ENCODE measurements around the gene HEXIM1.

Gene HEXIM1

DNA sequence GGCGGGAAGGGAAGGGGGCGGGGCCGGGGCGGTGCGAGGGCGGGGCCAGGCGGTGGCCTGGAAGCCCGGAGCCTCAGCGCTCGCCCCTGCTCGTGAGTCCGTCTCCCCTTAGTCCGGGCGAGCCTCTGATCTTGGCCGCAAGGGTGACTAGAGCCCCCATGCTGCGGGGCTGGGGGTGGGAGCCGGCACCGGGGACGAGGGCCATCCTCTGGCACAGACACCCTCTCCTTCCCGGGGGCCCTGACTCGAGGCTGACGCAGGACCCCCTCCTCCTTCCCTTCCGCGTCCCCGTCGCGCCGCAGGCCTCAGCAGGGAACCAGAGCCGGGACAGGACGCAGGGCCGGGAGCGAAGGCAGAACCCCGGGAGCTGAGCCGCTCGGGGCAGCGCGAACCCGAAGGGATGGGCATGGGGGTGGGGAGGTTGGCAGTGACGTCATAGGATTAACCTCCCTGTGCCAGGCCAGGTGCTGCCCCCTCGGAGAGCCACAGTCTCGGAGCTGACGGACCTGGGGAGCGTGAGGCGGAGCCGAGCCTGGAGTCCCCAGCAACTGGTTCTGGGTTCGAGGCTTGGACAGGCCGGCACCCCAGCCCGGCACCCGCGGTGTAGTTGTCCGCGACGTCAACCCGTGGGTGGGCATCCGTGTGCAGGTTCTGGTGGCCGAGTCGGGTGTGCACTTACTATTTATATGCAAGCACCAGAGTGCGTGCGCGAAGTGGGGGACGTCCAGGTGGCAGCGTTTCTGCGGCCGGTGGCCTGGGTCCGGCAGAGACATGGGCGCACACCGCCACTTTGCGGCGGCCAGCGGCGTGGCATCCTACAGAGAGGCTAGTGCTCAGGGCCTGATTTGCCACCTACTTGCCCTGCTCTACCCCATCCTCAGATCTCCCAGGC is 15.5 kb upstream of the HEXIM1 start:
- Histone ChIP-seq H3K36me3 (ENCODE audit: insufficient read depth, low read length) (no peaks in the 10 kb centered on the region), H3K9me3 (replicated peaks; ENCODE audit: low read length) (no peaks in the 10 kb centered on the region), H3K9ac (ENCODE audit: low read depth, low read length) (peak overlapping the region; percentile 91), H3K27me3 (ENCODE audit: control insufficient read depth, insufficient read depth, low read length) (no peaks in the 10 kb centered on the region), H3K4me1 (ENCODE audit: control insufficient read depth, insufficient read depth, low read length) (peaks cover 38% of the 10 kb centered on the region), H3K4me3 (ENCODE audit: low read length) (peak overlapping the region; percentile 96), H3K4me2 (ENCODE audit: low read length) (peak overlapping the region; percentile 100)

DNA sequence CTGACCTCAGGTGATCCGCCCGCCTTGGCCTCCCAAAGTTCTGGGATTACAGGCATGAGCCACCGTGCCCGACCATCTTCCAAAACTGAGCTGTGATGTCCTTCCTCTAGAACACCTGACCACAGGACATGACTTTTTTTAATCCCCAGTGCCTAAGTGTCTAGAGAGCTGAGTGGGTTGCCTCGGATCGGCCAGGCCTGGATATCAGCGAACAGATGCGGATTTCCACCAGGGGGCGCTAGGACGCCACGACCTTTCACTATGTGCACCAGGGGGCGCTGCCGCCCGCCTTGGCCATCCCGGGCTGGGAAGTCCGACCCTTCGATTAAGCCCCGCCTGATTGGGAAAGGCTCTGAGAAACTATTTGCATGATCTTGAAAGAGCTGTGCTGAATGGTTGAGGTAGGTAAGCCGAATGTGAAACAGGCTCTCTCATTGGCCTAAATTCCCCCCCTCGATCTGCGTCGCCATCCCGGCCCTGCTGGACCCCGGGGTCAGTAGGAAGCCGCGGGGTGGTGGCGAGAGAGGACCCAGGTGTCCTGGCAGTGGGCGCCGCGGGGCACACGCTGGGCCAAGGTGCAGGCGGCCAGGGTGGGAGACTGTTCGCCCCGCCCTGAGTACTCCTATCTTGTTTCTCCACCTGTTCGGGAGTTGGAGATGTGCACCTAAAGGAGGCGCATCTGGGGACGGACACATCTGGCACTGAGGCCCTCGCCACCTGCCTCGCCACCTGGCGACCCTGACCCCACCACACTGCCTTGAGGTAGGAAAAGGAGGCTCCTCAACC is 12.9 kb upstream of the HEXIM1 start, which contains the start of gene ACBD4:
ACBD4 (plus strand) TSS at position 496 of the 786 bp plus-strand sequence. CDS start 458 bp downstream, outside the sequence.
- no peaks in the 10 kb centered on the region for H3K36me3 ChIP-seq (ENCODE audit: insufficient read depth, low read length)
- no peaks in the 10 kb centered on the region for H3K9me3 ChIP-seq (replicated peaks; ENCODE audit: low read length)
- no peaks in the 10 kb centered on the region for H3K27me3 ChIP-seq (ENCODE audit: control insufficient read depth, insufficient read depth, low read length)
- H3K9ac ChIP-seq (ENCODE audit: low read depth, low read length): peak within 1 kb of the TSS; percentile 72
- H3K4me1 ChIP-seq (ENCODE audit: control insufficient read depth, insufficient read depth, low read length): peaks cover 21% of the 10 kb centered on the region
- peak within 1 kb of the TSS; percentile 95 for H3K4me2 ChIP-seq (ENCODE audit: low read length)
- H3K4me3 ChIP-seq (ENCODE audit: low read length): peak within 1 kb of the TSS; percentile 80

DNA sequence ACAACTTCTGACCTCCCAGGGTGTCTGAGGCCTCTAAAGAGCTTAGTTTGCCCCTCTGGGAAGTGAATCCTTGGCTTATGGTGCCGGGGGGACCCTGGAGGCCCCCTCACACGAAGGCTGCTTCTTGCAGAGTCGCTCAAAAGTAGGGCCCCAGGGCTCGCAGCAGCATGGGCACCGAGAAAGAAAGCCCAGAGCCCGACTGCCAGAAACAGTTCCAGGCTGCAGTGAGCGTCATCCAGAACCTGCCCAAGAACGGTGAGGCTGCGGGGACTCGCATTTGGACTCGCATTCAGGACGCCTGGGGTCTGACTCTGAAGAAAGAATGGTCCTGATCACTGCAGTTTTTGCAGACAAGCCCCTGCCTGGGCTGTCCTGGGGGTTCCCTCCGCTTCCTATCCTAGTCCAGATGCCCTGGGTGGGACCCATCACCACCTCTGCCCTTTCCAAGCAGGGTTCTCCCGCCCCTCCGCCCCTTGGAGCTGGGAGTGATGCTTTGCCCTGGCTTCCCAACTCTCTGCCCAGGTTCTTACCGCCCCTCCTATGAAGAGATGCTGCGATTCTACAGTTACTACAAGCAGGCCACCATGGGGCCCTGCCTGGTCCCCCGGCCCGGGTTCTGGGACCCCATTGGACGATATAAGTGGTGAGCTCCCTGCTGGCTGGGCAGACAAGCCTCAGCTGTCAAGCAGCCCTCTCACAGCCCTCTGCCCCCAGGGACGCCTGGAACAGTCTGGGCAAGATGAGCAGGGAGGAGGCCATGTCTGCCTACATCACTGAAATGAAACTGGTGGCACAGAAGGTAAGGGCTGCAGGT is 12.1 kb upstream of the HEXIM1 start:
- Histone ChIP-seq H3K9me3 (replicated peaks; ENCODE audit: low read length) (no peaks in the 10 kb centered on the region), H3K9ac (ENCODE audit: low read depth, low read length) (peak overlapping the region; percentile 72), H3K4me2 (ENCODE audit: low read length) (peak overlapping the region; percentile 95), H3K27me3 (ENCODE audit: control insufficient read depth, insufficient read depth, low read length) (no peaks in the 10 kb centered on the region), H3K36me3 (ENCODE audit: insufficient read depth, low read length) (no peaks in the 10 kb centered on the region), H3K4me1 (ENCODE audit: control insufficient read depth, insufficient read depth, low read length) (peaks cover 17% of the 10 kb centered on the region), H3K4me3 (ENCODE audit: low read length) (peak overlapping the region; percentile 80)

DNA sequence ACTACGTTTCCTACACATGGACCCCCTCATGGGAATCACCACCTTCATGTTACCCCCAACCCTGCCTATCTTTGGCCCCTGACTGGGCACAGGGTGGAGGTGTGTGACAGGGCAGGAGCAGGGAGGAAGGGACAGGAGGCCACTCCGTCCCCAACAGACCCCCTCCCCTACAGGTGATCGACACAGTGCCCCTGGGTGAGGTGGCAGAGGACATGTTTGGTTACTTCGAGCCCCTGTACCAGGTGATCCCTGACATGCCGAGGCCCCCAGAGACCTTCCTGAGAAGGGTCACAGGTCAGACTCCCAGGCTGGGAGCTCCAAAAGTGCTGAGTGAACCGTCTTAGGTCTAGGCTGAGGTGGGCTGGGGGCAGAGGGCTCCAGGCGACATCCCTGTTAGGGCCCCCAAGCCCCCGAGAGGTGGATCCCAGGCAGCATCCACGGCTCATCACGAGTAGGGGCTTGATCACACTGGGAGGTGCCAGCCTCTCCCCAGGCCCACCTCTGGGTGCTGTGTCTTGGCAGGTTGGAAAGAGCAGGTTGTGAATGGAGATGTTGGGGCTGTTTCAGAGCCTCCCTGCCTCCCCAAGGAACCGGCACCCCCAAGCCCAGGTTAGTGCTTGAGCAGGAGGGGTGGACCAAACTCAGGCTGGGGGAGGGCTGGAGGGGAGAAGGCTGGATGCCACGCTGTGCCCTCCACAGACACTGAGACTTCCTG is 11.3 kb upstream of the HEXIM1 start:
- Histone ChIP-seq H3K27me3 (ENCODE audit: control insufficient read depth, insufficient read depth, low read length) (no peaks in the 10 kb centered on the region), H3K36me3 (ENCODE audit: insufficient read depth, low read length) (no peaks in the 10 kb centered on the region), H3K4me3 (ENCODE audit: low read length) (no peak overlapping the region), H3K9ac (ENCODE audit: low read depth, low read length) (no peak overlapping the region), H3K9me3 (replicated peaks; ENCODE audit: low read length) (no peaks in the 10 kb centered on the region), H3K4me2 (ENCODE audit: low read length) (no peak overlapping the region), H3K4me1 (ENCODE audit: control insufficient read depth, insufficient read depth, low read length) (peaks cover 10% of the 10 kb centered on the region)

DNA sequence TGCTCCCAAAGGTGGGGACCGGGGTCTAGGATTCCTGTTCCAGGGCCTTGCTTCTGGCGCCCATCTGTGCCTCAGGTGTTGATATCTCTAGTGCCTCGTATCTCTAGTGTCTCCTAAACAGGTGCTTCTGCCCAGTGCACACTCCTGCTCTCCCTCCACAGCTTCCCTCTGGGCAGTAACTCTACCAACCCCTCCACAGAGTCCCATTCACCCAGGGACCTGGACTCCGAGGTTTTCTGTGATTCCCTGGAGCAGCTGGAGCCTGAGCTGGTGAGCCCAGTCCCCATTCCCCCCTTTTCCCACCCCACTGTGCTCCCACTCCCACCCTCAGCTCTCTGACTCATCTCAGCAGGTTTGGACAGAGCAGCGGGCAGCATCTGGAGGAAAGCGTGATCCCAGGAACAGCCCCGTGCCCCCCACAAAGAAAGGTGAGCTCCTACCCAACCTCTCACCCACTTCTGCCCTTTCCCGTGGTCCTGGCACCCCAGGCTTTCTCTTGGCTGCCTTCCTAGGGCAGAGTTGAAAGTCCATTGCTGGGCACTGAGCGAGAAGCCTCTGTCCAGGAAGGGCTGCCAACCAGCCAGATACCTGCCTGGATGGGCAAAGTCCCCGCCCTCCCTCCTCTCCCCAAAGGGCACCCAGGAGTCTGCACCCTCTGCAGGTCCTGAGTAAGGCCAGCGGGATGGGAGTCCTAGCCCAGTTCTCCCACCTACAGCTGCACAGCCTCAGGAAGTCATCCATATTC is 10.5 kb upstream of the HEXIM1 start:
- H3K9ac ChIP-seq (ENCODE audit: low read depth, low read length): no peak overlapping the region
- no peak overlapping the region for H3K4me3 ChIP-seq (ENCODE audit: low read length)
- no peaks in the 10 kb centered on the region for H3K27me3 ChIP-seq (ENCODE audit: control insufficient read depth, insufficient read depth, low read length)

DNA sequence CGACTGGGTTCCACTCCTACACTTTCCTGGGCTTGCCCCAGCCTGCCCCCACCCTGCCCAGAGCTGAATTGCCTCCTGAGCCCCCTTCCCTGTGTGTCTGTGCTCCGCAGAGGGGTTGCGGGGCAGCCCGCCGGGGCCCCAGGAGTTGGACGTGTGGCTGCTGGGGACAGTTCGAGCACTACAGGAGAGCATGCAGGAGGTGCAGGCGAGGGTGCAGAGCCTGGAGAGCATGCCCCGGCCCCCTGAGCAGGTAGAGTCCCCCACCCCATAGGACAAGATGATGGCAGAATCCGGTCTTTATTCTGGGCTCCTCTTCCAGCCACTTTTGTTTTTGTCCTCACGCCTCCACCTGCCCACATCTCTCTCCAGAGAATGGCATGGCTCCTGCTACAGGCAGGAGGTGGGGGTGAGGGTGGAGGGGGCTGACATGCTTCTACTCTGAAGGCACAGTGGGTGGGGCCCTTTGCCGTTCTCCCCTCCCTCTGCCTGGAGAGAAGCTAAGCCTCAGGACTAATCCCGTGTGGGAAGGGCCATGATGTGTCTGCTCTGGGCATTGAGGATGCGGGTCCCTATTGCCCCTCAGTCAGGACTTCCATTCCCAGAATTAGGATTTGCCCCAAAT is 9.3 kb upstream of the HEXIM1 start:
- Histone ChIP-seq H3K4me2 (ENCODE audit: low read length) (no peak overlapping the region), H3K9me3 (replicated peaks; ENCODE audit: low read length) (no peaks in the 10 kb centered on the region), H3K27me3 (ENCODE audit: control insufficient read depth, insufficient read depth, low read length) (no peaks in the 10 kb centered on the region), H3K4me1 (ENCODE audit: control insufficient read depth, insufficient read depth, low read length) (peaks cover 13% of the 10 kb centered on the region), H3K9ac (ENCODE audit: low read depth, low read length) (no peak overlapping the region), H3K36me3 (ENCODE audit: insufficient read depth, low read length) (no peaks in the 10 kb centered on the region), H3K4me3 (ENCODE audit: low read length) (no peak overlapping the region)

More for the DNA sequence above, 10.5 kb upstream of the HEXIM1 start:
- Histone ChIP-seq H3K4me2 (ENCODE audit: low read length) (no peak overlapping the region), H3K4me1 (ENCODE audit: control insufficient read depth, insufficient read depth, low read length) (peaks cover 10% of the 10 kb centered on the region), H3K36me3 (ENCODE audit: insufficient read depth, low read length) (no peaks in the 10 kb centered on the region), H3K9me3 (replicated peaks; ENCODE audit: low read length) (no peaks in the 10 kb centered on the region)

DNA sequence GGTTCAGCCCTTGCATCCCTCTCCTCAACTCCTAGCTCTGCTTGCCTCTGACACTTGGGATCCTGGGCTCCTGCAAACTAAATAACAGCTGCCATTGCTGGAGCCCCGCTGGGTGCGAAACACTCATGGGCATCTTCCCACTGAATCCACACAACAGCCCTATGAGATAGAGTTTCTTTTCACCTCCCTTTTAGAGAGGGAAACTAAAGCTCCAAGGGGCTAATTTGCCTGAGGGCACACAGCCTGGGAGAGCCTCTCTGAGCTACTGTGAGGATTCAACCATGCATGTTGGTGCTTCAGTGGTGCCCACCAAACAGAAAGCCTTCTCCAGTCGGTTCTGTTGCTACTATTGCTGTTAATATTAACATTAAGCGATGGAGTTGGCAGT is 8.7 kb upstream of the HEXIM1 start:
- Histone ChIP-seq H3K27me3 (ENCODE audit: control insufficient read depth, insufficient read depth, low read length) (no peaks in the 10 kb centered on the region), H3K4me3 (ENCODE audit: low read length) (no peak overlapping the region), H3K36me3 (ENCODE audit: insufficient read depth, low read length) (no peaks in the 10 kb centered on the region), H3K9ac (ENCODE audit: low read depth, low read length) (no peak overlapping the region), H3K9me3 (replicated peaks; ENCODE audit: low read length) (no peaks in the 10 kb centered on the region), H3K4me1 (ENCODE audit: control insufficient read depth, insufficient read depth, low read length) (peaks cover 19% of the 10 kb centered on the region), H3K4me2 (ENCODE audit: low read length) (no peak overlapping the region)

DNA sequence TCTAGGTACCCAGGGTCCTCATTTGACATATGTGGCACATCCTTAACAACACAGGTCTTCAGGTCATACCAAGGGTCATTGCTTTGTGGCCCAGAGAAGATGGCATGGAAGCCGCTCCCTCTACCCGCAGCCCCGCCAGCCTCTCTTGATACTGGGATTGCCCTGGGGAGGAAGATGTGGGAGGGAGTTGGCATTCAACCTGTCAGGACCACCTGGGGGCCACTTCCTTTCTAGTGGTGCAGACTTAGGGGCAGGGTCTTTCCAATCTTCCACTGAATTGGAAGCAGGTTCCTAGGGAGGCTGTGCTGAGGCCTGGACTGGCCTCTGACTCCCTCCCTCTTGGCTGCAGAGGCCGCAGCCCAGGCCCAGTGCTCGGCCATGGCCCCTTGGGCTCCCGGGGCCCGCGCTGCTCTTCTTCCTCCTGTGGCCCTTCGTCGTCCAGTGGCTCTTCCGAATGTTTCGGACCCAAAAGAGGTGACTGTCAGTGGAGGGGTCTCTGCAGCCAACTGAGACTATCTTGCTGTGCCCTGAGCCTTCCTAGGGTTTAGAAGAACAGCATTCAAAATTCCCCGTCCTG is 5.1 kb upstream of the HEXIM1 start:
- Histone ChIP-seq H3K9me3 (replicated peaks; ENCODE audit: low read length) (no peaks in the 10 kb centered on the region), H3K9ac (ENCODE audit: low read depth, low read length) (peak overlapping the region; percentile 88), H3K36me3 (ENCODE audit: insufficient read depth, low read length) (no peaks in the 10 kb centered on the region), H3K4me2 (ENCODE audit: low read length) (peak overlapping the region; percentile 83), H3K4me1 (ENCODE audit: control insufficient read depth, insufficient read depth, low read length) (peaks cover 30% of the 10 kb centered on the region), H3K27me3 (ENCODE audit: control insufficient read depth, insufficient read depth, low read length) (no peaks in the 10 kb centered on the region), H3K4me3 (ENCODE audit: low read length) (no peak overlapping the region)

DNA sequence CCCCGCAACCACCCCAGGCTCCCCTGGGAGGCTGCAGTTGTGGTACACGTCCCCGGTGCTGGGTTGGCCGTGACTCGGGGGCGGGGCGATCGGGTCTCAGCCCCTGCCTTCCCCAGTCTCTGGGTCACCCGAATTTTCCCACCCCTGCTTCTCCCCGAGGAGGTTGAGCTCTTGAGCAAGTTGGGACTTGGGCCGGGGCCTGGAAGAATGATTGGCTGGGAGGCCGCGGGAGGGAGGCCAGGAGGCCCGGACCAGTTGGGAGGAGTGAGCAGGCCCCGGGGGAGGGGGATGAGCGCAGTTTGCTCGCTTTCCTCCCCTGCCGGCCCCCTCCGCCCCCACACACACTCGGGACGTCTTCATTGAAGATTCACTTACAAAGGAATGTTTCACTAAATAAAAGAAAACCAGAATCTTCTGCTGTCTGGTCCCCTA is 4.5 kb upstream of the HEXIM1 start:
- Histone ChIP-seq H3K9me3 (replicated peaks; ENCODE audit: low read length) (no peaks in the 10 kb centered on the region), H3K36me3 (ENCODE audit: insufficient read depth, low read length) (no peaks in the 10 kb centered on the region), H3K9ac (ENCODE audit: low read depth, low read length) (peak overlapping the region; percentile 88), H3K27me3 (ENCODE audit: control insufficient read depth, insufficient read depth, low read length) (no peaks in the 10 kb centered on the region), H3K4me1 (ENCODE audit: control insufficient read depth, insufficient read depth, low read length) (peaks cover 30% of the 10 kb centered on the region), H3K4me3 (ENCODE audit: low read length) (peak overlapping the region; percentile 58), H3K4me2 (ENCODE audit: low read length) (peak overlapping the region; percentile 83)

Measured in skeletal muscle satellite cell (primary cell).